22Rv1 (cell line): ENCODE results near the gene RASA3.

Source experiments
- CTCF ChIP-seq: fragments of 450-650 bp; IDR thresholded peaks from 2 replicates; pipeline ENCODE4 v1.5.1; 2017; ENCODE audit warnings: mild to moderate bottlenecking
- ZFX ChIP-seq: fragments of 450-650 bp; IDR thresholded peaks from 2 replicates; pipeline ENCODE4 v1.6.1; 2017; ENCODE audit warnings: antibody characterized with exemption, borderline replicate concordance

DNA sequence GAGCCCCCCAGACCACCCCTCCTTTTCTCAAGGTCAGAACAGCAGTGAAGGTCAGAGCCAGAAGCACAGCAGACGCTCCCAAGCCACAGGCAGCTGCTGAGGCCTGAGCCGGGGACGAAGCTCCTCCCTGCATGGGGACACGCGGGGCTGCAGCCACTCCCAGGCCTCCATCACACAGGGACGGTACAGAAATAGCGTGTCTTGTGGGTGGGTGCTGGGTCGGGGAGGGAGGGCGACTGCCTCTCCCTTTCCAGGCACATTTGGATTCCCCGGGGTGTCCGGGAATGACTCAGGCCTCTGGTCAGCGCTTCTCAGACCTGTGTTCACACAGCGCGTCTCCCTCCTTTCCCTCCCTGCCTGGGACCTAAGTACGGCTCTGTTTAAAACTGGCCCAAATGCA lies 33.2 kb downstream of the RASA3 start:
- TF ChIP-seq CTCF (no peak), ZFX (no peak)
